ENCODE measurements around the gene AJM1.

DNA sequence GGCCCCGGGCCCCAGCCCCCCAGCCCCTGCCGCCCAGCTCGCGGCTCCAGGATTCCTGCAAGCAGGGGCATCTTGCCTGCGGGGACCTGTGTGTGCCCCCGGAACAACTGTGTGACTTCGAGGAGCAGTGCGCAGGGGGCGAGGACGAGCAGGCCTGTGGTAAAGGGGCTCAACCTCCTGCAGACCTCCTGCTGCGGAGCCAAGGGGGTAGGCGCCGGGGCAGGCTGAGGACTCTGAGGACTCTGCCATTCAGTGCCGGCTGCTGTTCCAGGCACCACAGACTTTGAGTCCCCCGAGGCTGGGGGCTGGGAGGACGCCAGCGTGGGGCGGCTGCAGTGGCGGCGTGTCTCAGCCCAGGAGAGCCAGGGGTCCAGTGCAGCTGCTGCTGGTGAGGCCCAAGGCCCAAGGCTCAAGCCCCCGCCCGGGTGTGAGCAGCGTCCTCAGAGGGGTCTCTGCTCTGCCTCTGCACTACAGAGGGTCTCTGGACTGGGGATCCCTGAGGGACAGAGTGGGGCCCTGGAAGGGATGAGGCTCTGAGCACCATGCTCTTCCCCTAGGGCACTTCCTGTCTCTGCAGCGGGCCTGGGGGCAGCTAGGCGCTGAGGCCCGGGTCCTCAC is 13.3 kb downstream of the AJM1 start:
- TF ChIP-seq, protein P1, sequence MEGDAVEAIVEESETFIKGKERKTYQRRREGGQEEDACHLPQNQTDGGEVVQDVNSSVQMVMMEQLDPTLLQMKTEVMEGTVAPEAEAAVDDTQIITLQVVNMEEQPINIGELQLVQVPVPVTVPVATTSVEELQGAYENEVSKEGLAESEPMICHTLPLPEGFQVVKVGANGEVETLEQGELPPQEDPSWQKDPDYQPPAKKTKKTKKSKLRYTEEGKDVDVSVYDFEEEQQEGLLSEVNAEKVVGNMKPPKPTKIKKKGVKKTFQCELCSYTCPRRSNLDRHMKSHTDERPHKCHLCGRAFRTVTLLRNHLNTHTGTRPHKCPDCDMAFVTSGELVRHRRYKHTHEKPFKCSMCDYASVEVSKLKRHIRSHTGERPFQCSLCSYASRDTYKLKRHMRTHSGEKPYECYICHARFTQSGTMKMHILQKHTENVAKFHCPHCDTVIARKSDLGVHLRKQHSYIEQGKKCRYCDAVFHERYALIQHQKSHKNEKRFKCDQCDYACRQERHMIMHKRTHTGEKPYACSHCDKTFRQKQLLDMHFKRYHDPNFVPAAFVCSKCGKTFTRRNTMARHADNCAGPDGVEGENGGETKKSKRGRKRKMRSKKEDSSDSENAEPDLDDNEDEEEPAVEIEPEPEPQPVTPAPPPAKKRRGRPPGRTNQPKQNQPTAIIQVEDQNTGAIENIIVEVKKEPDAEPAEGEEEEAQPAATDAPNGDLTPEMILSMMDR (IDR thresholded peaks at IDR 0.05): no peak
- TF ChIP-seq POLR2A (IDR thresholded peaks at IDR 0.05): no peak

Data from thyroid gland (tissue), 4 donors.